GM19193 (cell line): ENCODE data around the gene POT1.

Experiments used
- POLR2A ChIP-seq: IDR thresholded peaks from 4 replicates; pipeline ENCODE4 v1.6.1; 2011; ENCODE audit not compliant: insufficient read depth, insufficient read length; ENCODE audit errors: extremely low read depth

Gene POT1

DNA sequence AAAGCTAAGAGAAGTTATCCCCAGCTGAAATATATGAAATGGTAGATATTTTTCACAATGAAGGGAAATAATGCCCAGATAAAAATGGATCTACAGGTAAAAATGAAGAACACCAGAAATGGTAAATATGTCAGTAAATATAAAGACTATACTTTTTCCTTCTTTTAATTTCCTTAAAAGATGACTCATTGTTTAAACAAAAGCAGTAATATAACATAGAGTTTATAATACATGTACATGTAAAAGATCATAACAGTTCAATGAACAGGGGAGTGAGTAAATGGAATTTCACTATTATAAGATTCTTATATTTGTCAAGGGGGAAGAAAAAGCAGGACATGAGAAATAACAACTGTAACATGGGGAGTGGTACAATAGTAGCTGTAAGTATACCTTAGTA, 7.4 kb downstream of the POT1 start:
- TF ChIP-seq POLR2A, result no peak

DNA sequence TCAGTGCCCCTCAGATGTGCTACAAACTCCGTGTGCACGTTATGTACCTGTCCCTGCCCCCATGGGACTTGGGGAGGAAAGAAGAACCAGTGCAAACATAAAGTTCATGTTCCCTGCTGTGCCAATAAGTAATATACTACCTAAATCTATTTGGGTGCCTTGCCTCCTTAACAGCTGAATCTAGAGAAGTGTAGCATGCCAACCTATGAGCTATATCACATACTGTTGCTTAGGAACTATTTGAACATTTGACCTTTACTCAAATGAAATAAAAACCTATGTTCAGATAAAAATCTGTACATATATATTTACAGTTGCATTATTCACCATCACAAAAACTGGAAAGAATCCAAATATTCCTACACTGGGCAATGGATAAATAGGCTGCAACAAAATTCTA, 9.8 kb downstream of the POT1 start:
- no peak for TF ChIP-seq POLR2A

DNA sequence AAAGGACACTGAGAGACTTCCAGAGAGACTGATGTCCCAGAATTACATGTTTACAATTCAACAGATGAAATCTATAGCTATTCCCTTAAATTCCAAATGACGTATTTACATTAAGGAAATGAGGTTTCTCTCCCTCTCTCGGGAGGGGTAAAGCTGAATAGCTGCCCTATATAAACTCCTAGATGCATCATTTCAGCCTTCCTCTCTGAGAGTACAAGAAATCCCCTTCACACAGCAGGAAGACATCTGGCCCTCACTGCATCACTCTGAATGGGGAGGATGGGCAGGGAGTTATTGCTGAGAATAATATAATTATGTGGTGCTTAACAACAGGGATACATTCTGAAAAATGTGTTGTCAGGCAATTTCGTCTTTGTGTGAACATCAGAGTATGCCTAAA, 11.0 kb downstream of the POT1 start:
- TF ChIP-seq POLR2A, result no peak

DNA sequence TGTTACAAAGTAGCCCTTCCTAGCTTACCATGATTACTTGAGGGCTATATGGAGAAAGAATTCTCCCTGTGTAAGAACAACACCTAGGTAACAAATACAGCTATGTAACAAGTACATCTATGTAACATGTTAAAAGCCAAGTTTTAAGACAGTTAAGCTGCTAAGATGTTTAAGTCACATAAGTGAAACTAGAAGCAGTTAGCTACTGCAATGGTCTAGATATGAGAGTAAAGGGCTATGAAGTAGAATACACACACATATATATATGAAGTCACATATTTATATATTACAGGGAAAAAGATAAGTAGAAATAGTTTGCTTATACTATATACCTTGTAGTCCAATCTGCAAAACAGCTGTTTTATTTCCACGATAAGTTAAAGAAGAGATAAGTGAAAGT, 14.4 kb downstream of the POT1 start:
- no peak for TF ChIP-seq POLR2A

DNA sequence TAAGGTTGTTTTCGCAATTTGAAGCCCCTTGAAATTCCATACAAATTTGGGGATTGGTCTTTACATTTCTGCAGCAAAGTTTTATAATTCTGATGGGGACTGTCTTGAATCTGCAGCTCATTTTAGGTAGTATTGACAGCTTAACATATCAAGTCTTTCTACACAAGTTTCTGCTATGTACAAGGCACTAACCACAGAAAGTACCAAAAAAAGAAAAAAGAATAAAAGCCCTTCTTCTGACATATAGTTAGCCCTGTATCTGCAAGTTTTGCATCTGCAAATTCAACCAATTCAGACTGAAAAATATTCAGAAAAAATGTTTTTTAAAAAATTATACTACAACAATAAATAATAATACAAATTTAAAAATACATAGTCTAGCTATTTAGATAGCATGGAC, 15.3 kb downstream of the POT1 start:
- TF ChIP-seq POLR2A, result no peak

DNA sequence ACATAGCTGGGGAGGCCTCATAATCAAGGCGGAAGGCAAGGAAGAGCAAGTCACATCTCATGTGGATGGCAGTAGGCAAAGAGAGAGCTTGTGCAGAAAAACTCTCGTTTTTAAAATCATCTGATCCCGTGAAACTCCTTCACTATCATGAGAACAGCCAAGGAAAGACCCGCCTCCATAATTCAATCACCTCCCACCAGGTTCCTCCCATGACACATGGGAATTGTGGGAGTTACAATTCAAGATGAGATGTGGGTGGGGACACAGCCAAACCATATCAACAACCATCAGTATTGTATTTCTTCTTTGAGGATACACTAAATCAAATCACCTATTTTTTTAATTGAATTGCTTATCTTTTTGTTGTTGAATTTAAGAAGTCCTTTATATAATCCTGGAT, 16.7 kb downstream of the POT1 start:
- no peak for TF ChIP-seq POLR2A

DNA sequence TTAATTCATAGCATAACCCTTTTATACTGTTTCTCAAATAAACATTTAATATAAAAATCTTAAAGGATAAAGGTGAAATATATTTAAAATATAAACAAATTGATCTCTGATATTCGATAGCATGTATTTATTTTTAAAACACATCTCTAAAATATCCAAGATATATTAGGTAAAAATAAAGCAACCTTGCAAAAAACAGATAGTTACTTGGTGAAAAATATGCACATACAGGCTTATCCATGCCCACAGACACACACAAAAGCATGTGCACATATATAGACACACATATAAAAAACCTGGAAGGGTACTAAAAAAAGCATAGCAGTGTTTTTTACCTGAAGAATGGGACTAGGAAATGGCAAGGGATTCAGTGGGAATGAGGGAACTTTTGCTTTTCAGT, 19.8 kb downstream of the POT1 start:
- no peak for TF ChIP-seq POLR2A

DNA sequence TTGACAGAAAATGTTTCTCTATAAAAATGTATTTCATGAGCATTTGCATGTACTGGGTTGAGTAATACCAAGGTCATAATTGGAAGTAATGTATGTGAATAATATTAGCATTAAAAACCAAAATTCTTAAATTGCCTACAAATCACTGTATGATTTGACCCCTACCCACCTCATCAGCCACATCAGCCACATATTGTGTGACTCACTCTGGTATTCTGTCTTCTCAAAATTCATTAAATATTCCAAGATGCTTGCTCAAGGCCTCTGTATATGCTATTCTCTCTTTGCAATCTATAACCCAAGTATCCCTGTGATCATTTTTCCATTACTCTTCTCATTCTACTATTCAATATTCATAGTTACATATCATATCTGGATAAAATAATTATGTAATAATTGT, 21.4 kb downstream of the POT1 start:
- TF ChIP-seq POLR2A, result no peak

DNA sequence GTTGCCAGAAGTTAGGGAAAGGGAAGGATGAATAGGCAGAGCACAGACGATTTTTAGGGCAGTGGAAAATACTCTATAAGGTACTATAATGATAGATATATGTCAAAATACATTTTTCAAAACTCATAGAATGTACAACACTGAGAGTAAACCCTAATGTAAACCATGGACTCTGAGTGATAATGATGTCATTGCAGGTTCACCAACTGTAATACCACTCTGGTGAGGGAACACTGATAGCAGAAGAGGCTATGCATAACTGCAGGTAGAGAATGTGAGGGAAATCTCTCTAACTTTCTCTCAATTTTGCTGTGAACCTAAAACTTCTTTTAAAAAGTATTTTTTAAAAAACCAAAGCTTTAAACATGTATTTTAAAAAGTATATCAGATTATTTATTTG, 22.1 kb downstream of the POT1 start:
- TF ChIP-seq POLR2A, result no peak

DNA sequence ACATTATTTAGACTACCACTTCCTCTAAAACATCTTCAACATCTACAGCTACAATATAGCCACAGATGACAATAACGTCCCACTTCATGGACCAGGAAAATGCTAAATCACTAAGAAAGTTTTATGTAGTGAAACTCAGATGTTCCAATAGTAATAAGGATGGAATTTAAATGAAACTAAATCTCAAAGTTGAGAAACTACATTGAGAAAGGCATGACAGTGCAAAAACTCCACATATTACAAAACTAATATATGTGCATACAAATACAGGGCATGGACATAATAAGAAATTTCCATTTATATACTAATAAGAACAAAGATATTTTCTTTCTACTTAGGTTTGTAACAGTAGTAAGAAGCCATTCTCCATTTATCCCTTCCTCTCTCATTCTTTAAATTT, 31.1 kb downstream of the POT1 start:
- no peak for TF ChIP-seq POLR2A

DNA sequence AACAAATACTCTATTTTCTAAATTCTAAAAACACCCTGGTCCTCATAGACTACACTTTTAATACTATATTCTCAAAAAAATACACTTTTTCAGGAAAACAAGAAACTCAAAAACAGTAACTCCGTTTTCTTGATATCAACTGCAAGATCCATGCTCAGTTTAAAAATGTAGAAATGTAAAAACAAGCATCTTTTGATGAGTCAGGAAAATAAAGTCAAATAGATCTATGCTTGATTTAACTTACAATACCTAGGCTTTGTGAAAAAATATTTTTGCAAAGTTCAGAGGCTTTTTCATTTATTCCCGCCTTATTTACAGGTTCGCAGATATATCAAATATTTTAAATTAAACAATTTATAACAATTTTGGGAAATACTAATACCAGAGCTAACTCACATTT, 33.6 kb downstream of the POT1 start:
- no peak for TF ChIP-seq POLR2A

DNA sequence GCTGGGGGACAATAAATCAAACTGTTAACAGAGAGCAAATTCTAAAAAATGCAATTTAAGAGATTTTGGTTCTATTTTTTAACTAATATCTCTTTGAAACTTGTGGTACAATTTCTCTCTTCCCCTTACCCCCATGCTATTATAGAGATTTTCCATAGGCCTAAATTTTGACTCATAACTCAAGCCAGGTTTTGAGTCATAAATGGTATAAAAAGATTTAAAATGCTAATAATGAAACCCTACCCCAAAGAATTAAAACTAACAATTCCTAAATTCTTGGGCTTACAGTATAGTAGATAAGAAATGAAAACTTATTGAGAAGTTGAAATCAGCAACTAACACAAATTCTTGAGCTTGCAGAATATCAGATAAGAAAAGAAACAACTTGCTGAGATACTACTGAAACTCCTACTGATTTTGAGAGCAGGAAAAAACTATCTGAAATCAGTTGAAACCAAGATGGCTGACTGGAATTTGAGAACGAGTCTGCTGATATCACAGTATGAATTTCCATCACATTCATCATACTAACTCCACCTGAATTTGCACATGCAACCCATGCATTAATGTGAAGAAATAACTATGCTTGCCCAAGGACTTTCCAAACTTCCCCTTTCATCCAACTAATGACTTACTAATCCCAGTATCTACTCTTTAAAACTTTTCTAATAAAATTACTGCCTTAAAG, 36.3 kb downstream of the POT1 start:
- TF ChIP-seq POLR2A, result no peak

DNA sequence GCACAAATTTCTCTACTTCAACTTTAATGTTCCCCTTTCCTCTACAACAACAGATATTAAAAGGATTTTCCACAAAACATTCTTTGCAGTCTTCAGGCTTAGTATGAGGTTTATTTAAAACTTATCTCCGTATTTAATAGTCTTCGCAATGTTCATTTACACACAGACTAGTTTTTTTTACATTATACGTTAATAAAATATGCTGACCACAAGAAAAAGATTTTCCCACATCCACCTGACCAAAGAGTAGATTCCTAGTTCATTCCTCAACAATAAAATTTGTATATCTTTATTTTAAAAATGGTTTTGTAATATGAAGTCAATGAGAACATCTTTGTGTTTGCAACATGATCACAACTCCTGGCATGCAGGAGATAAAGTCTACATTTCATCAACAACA, 42.4 kb downstream of the POT1 start:
- no peak for TF ChIP-seq POLR2A

DNA sequence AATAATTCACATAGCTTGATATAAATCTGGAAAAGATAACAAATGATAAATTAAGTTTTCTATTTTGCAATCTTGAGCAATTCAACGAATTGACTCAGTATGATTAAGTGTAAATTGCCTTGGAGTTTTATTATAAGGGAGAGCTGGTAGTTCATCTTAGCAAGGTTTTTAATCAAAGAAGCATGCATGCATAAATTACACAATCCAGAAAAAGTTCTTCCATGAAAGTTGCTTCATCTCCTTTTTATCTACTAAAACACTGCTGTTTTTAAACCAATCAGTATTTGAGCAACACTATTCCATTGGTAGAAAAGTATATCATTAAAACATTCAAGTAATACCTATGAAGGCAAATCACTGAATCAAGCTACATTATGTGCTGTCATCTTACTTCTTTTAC, 47.6 kb downstream of the POT1 start:
- TF ChIP-seq POLR2A, result no peak

DNA sequence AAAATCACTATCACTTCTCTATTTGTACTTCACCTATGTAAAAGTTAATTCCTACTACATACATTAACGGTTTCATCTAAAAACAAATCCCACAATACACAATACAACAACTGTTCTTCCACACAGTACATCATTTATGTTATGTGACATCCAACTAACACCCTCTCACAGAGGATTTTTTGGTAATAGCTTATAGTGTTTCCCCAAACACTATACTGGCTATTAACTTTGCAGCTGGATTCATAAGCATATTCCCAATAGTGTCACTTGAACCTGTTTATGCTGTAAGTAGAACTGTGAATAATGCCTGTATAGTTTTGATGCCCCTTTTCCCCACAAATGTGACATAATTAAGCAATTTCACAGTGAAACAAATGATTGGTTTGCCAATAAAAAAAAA, 49.9 kb downstream of the POT1 start:
- no peak for TF ChIP-seq POLR2A

DNA sequence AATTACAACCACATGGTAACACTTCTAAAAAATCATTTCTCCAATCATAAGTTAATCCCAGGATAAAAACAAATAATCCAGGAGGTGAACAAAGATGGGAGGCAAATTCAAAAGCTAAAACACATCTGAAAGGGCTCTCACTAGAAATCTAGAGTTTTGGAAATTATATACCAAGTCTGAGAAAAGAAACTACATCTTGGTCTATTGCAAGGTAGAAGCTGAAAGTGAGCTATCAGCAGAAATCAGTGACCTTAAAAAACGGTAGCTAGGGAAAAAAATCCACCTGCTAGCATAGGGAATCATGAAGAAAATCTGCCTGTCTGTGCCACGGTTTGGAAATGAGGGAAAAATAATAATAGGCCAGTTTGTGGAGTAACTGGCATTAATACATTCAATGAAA, 50.5 kb downstream of the POT1 start:
- no peak for TF ChIP-seq POLR2A

DNA sequence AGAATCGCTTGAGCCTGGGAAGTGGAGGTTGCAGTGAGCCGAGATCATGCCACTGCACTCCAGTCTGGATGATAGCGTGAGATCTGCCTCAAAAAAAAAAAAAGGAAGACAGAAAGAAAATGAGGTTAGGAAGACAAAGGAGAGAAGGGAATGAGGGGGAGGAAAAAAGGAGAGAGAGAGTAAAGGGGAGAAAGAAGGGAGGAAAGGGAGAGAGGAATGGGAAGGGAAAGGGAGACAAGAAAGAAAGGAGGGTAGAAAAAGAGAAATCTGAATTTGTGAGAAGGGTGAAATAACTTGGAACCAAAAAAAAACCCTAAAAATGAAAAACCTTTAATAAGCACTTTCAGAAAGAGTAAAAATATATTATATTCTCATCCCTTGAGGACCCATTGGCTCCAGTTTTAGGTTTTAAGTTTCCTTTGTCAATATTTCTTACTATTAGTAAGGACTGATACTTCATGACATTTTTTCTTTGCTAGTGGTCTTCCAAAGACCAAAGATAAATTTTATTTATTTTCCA, 54.9 kb downstream of the POT1 start:
- no peak for TF ChIP-seq POLR2A

DNA sequence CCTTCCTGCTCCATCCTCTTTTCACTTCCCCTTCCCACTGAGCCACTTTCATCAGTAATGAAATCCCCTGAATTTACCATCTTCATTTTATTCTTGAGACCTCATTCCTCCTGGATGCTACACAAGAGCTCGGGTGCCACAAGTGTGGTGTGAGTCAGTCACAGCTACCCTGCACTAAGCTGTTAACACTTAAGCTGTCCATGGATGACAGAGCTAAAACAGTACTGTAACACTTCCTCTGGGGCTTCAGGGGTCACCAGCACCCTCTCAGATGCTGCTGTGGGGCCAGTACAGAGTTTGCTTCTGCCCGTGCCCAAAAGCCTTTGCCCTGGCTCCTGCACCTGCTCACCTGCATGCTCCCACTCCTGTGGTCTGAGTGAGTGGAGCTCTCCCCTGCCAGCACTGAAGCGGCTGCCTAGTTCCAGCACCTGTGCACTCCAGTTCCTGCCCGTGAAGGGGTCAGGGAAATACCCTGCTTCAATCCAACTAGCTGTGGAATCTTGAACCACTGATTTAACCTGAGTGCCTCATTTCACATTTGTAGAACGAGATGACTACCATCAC, 71.9 kb downstream of the POT1 start:
- TF ChIP-seq POLR2A, result no peak
